Transverse colon (tissue), 3 donors: ENCODE data around the gene TNNI3.

ENCODE experiments used
- CTCF ChIP-seq, 5 experiments: fragments of 200-600 bp in 3 of 5; fragments of 450-650 bp in 2 of 5; sonication (generic) in 3 of 5; IDR thresholded peaks; 1 replicate in 2 of 5; 2 replicates in 3 of 5; pipeline ENCODE4 v1.5.1; 2016 to 2017; ENCODE audit warnings: antibody characterized with exemption in 5 of 5, inconsistent platforms in 3 of 5, mild to moderate bottlenecking in 2 of 5, moderate library complexity in 1 of 5
- EP300 ChIP-seq: sonication (generic); formaldehyde crosslinking; IDR thresholded peaks from one replicate; pipeline ENCODE4 v1.6.1; 2017; ENCODE audit warnings: antibody characterized with exemption, low read depth
- POLR2A ChIP-seq: fragments of 450-650 bp; IDR thresholded peaks from one replicate; pipeline ENCODE4 v1.6.1; 2016; ENCODE audit warnings: antibody characterized with exemption, mild to moderate bottlenecking, moderate library complexity

- TF ChIP-seq CTCF (IDR thresholded peaks at IDR 0.05) = no peak
- TF ChIP-seq EP300 = no peak
- no peak for TF ChIP-seq POLR2A
Measured at GRCh38 chr19:55175117-55175867, 17.8 kb upstream of the TNNI3 start.
